ENCODE data around the gene OAS2. TPM values are rescaled to one million over a fixed set of nuclear protein-coding genes. Genes with fewer than 3 reads are reported as not detected.

The OAS2 gene
- total RNA-seq, 1 donor from 2014 or later, result not detected

DNA sequence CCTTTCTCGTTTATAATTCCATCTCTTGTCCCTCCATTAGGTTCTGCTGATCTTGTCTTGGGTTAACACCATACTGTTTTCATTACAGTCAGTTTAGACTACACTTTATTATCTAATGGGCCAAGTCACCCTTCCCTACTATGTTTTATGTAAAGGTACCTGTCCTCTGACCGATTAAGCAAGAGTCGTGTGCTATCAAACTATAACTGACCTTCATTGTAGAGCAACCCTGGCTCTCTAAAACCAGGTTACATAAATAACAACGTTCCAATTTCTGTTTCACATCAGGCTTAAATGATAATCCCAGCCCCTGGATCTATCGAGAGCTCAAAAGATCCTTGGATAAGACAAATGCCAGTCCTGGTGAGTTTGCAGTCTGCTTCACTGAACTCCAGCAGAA, 16.7 kb downstream of the OAS2 start:
- Mint-ChIP-seq H3K9me3 (peaks cover 6% of the 10 kb centered on the region), H3K4me1 (no peaks in the 10 kb centered on the region), H3K4me3 (no peak overlapping the region), H3K27ac (ENCODE audit: unreplicated experiment) (no peak overlapping the region), H3K36me3 (ENCODE audit: low read depth) (no peaks in the 10 kb centered on the region), H3K27me3 (ENCODE audit: low read depth) (peaks cover 51% of the 10 kb centered on the region)
- no peak for DNase-seq (ENCODE audit: low read depth, low spot score)
- no peak for TF ChIP-seq CTCF (conservative IDR thresholded peaks at IDR 0.05)

GRCh38 chr12:112996501-112996900, 18.2 kb downstream of the OAS2 start:
- Mint-ChIP-seq H3K27me3 (ENCODE audit: low read depth) (peaks cover 37% of the 10 kb centered on the region), H3K36me3 (ENCODE audit: low read depth) (no peaks in the 10 kb centered on the region), H3K9me3 (peaks cover 6% of the 10 kb centered on the region), H3K27ac (ENCODE audit: unreplicated experiment) (no peak overlapping the region), H3K4me1 (no peaks in the 10 kb centered on the region), H3K4me3 (no peak overlapping the region)
- no peak for TF ChIP-seq CTCF (conservative IDR thresholded peaks at IDR 0.05)
- DNase-seq (ENCODE audit: low read depth, low spot score), result no peak

- Mint-ChIP-seq H3K9me3 (peaks cover 6% of the 10 kb centered on the region), H3K27me3 (ENCODE audit: low read depth) (peaks cover 35% of the 10 kb centered on the region), H3K36me3 (ENCODE audit: low read depth) (no peaks in the 10 kb centered on the region), H3K27ac (ENCODE audit: unreplicated experiment) (no peak overlapping the region), H3K4me3 (no peak overlapping the region), H3K4me1 (no peaks in the 10 kb centered on the region)
- no peak for TF ChIP-seq CTCF (conservative IDR thresholded peaks at IDR 0.05)
- no peak for DNase-seq (ENCODE audit: low read depth, low spot score)
Measured at GRCh38 chr12:112997506-112997905, 19.2 kb downstream of the OAS2 start.

- no peak for DNase-seq (ENCODE audit: low read depth, low spot score)
- Mint-ChIP-seq H3K4me3 (no peak overlapping the region), H3K36me3 (ENCODE audit: low read depth) (no peaks in the 10 kb centered on the region), H3K4me1 (peaks cover 8% of the 10 kb centered on the region), H3K27ac (ENCODE audit: unreplicated experiment) (no peak overlapping the region), H3K27me3 (ENCODE audit: low read depth) (peaks cover 43% of the 10 kb centered on the region), H3K9me3 (peaks cover 3% of the 10 kb centered on the region)
- no peak for TF ChIP-seq CTCF (conservative IDR thresholded peaks at IDR 0.05)
Measured at GRCh38 chr12:112998987-112999767, 20.9 kb downstream of the OAS2 start.

- Mint-ChIP-seq H3K4me3 (no peak overlapping the region), H3K4me1 (peaks cover 8% of the 10 kb centered on the region), H3K36me3 (ENCODE audit: low read depth) (no peaks in the 10 kb centered on the region), H3K27ac (ENCODE audit: unreplicated experiment) (no peak overlapping the region), H3K9me3 (peaks cover 3% of the 10 kb centered on the region), H3K27me3 (ENCODE audit: low read depth) (peaks cover 39% of the 10 kb centered on the region)
- no peak for DNase-seq (ENCODE audit: low read depth, low spot score)
- TF ChIP-seq CTCF (conservative IDR thresholded peaks at IDR 0.05), result no peak
Measured at GRCh38 chr12:113000433-113000832, 22.1 kb downstream of the OAS2 start.

All from neural crest cell (in vitro differentiated cells).